ENCODE measurements around the gene CERS6.

DNA sequence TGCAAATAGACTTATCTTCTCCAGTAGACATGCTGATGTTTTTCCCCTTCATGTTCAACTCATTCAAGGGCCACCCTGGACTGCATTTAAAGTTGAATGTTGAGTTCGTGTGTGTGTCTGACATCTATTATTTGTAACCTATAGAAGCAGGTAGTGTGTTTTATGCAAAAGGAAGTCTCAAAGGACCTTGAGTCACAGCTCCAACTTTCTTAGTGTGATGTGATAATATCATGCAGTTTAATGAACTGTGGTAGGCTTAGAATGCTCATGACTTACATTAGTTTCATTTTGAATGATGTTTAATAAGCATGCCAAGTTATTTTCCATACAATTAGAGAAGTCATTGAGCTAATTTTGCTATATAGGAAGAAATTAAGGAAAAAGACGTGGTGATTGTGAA lies 67.9 kb downstream of the CERS6 start:
- TF ChIP-seq, protein P1, sequence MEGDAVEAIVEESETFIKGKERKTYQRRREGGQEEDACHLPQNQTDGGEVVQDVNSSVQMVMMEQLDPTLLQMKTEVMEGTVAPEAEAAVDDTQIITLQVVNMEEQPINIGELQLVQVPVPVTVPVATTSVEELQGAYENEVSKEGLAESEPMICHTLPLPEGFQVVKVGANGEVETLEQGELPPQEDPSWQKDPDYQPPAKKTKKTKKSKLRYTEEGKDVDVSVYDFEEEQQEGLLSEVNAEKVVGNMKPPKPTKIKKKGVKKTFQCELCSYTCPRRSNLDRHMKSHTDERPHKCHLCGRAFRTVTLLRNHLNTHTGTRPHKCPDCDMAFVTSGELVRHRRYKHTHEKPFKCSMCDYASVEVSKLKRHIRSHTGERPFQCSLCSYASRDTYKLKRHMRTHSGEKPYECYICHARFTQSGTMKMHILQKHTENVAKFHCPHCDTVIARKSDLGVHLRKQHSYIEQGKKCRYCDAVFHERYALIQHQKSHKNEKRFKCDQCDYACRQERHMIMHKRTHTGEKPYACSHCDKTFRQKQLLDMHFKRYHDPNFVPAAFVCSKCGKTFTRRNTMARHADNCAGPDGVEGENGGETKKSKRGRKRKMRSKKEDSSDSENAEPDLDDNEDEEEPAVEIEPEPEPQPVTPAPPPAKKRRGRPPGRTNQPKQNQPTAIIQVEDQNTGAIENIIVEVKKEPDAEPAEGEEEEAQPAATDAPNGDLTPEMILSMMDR (conservative IDR thresholded peaks at IDR 0.05), result no peak
- TF ChIP-seq ZFX (IDR thresholded peaks at IDR 0.05), result no peak
